Keratinocyte (primary cell): ENCODE data around the gene GLT6D1. TPM values are rescaled to one million over a fixed set of nuclear protein-coding genes. Genes with fewer than 3 reads are reported as not detected.

Experiments used
- DNase-seq: peaks from one replicate; pipeline ENCODE4 v3.0.0-alpha.2; 2011; ENCODE audit warnings: low read depth, missing footprints, low spot score
- FAIRE-seq: peaks from 2 replicates; lab custom pipeline; 2011; peaks lifted over from hg19 to GRCh38; lab: Jason Lieb, UNC
- H2AFZ ChIP-seq: 2 replicates; pipeline ENCODE4 v1.6.0; 2012; ENCODE audit warnings: low read length, control low read depth, inconsistent platforms; ENCODE audit not compliant: control insufficient read depth
- H3K27ac ChIP-seq: 2 replicates; pipeline ENCODE4 v1.5.1; 2011; ENCODE audit warnings: low read length; ENCODE audit not compliant: control insufficient read depth, insufficient read depth
- H3K27me3 ChIP-seq: 3 replicates; pipeline ENCODE4 v1.6.0; 2011; ENCODE audit warnings: low read length; ENCODE audit not compliant: control insufficient read depth, insufficient read depth; ENCODE audit errors: extremely low read depth
- H3K36me3 ChIP-seq, 2 experiments: 2 replicates in 1 of 2; 3 replicates in 1 of 2; pipeline ENCODE4 v1.5.1; 2011; ENCODE audit warnings: low read length in 2 of 2, mild to moderate bottlenecking in 1 of 2; ENCODE audit not compliant: control insufficient read depth in 2 of 2, insufficient read depth in 2 of 2; ENCODE audit errors: extremely low read depth in 1 of 2
- H3K4me1 ChIP-seq: 3 replicates; pipeline ENCODE4 v1.5.1; 2011; ENCODE audit warnings: low read length; ENCODE audit not compliant: control insufficient read depth, insufficient read depth; ENCODE audit errors: extremely low read depth
- H3K4me2 ChIP-seq: 3 replicates; pipeline ENCODE4 v1.6.0; 2011; ENCODE audit warnings: low read depth, low read length; ENCODE audit not compliant: control insufficient read depth, insufficient read depth; ENCODE audit errors: extremely low read depth
- H3K4me3 ChIP-seq, 3 experiments: fragments of 200-600 bp in 1 of 3; sonication (generic) in 1 of 3; 2 replicates in 2 of 3; 3 replicates in 1 of 3; pipeline ENCODE4 v1.5.1; 2011 to 2016; ENCODE audit warnings: low read length in 3 of 3, mild to moderate bottlenecking in 3 of 3, control low read depth in 2 of 3, inconsistent platforms in 1 of 3, low read depth in 1 of 3, mixed read lengths in 1 of 3, mixed run types in 1 of 3, moderate library complexity in 1 of 3; ENCODE audit not compliant: control insufficient read depth in 2 of 3, insufficient read depth in 2 of 3; ENCODE audit errors: extremely low read depth in 1 of 3
- H3K79me2 ChIP-seq: 2 replicates; pipeline ENCODE4 v1.6.0; 2012; ENCODE audit warnings: low read length; ENCODE audit not compliant: control insufficient read depth, insufficient read depth
- H3K9ac ChIP-seq: 3 replicates; pipeline ENCODE4 v1.6.0; 2011; ENCODE audit warnings: low read length; ENCODE audit not compliant: control insufficient read depth, insufficient read depth; ENCODE audit errors: extremely low read depth
- H3K9me1 ChIP-seq: 3 replicates; pipeline ENCODE4 v1.6.0; 2011; ENCODE audit warnings: low read length; ENCODE audit not compliant: control insufficient read depth, insufficient read depth; ENCODE audit errors: extremely low read depth
- H3K9me3 ChIP-seq: 2 replicates; pipeline ENCODE4 v1.5.1; 2012; ENCODE audit warnings: low read depth, low read length; ENCODE audit not compliant: control insufficient read depth
- H4K20me1 ChIP-seq: 3 replicates; pipeline ENCODE4 v1.6.0; 2011; ENCODE audit warnings: low read length; ENCODE audit not compliant: control insufficient read depth, insufficient read depth; ENCODE audit errors: extremely low read depth
- CTCF ChIP-seq, 3 experiments: IDR thresholded peaks in 1 of 3; conservative IDR thresholded peaks in 1 of 3; optimal IDR thresholded peaks in 1 of 3; 2 replicates in 2 of 3; 3 replicates in 1 of 3; pipeline versions ENCODE3 to v1.5.1; 2011; ENCODE audit warnings: low read length in 3 of 3, mild to moderate bottlenecking in 3 of 3, moderate library complexity in 2 of 3, control low read depth in 1 of 3, inconsistent platforms in 1 of 3; ENCODE audit not compliant: insufficient read depth in 2 of 3; ENCODE audit errors: extremely low read depth in 1 of 3
- EZH2 ChIP-seq: IDR thresholded peaks from one replicate; pipeline ENCODE4 v1.6.1; 2012; ENCODE audit warnings: inconsistent platforms, mild to moderate bottlenecking, low read length, moderate library complexity
- dilution Hi-C: fragments of 300-500 bp; cut with MboI; formaldehyde crosslinking; loops from one replicate; pipeline ENCODE4 v1.7.0; 2020; ENCODE audit warnings: low sequenced_read_pairs; ENCODE audit not compliant: extremely low pct_ligation_motif_present
- polyA plus RNA-seq, 5 experiments: library from polyadenylated mRNA; depleted of rRNA in 3 of 5; stranded (reverse) in 3 of 5; stranded (forward) in 1 of 5; unstranded in 1 of 5; fragments of >200 nt; gene quantifications; 1 replicate in 1 of 5; 2 replicates in 3 of 5; 3 replicates in 1 of 5; pipeline versions ENCODE4 v1.2.1 to v1.2.3, GENCODE V29; 2011 to 2012; ENCODE audit warnings: missing spikeins in 2 of 5, low read depth in 1 of 5, low replicate concordance in 1 of 5

GLT6D1 gene
- polyA plus RNA-seq, 1 donor (not counting 4 experiments of a cell fraction or from before 2014, with no cell fraction given), result not detected

GRCh38 chr9:135605238-135605781, 34.0 kb downstream of the GLT6D1 start:
- Histone ChIP-seq H3K4me2 (no peak overlapping the region), H3K9me3 (no peaks in the 10 kb centered on the region), H4K20me1 (no peaks in the 10 kb centered on the region), H3K9ac (no peak overlapping the region), H3K4me3 (no peak overlapping the region), H3K4me1 (no peaks in the 10 kb centered on the region), H3K9me1 (no peaks in the 10 kb centered on the region), H2AFZ (no peak overlapping the region), H3K27ac (no peak overlapping the region), H3K36me3 (no peaks in the 10 kb centered on the region), H3K79me2 (no peaks in the 10 kb centered on the region), H3K27me3 (no peaks in the 10 kb centered on the region)
- TF ChIP-seq CTCF (optimal IDR thresholded peaks at IDR 0.05 in 1 of 3, IDR thresholded peaks at IDR 0.05 in 1 of 3, conservative IDR thresholded peaks at IDR 0.05 in 1 of 3; ENCODE audit: extremely low read depth in 1 of 3, insufficient read depth in 2 of 3, low read length in 3 of 3) (no peak), EZH2 (no peak)
- DNase-seq (no peak), FAIRE-seq (no peak)
- dilution Hi-C loops, result no loop called here

GRCh38 chr9:135604437-135605237, 34.7 kb downstream of the GLT6D1 start:
- no peak overlapping the region for H3K4me2 ChIP-seq
- no peak overlapping the region for H3K27ac ChIP-seq
- no peaks in the 10 kb centered on the region for H3K4me1 ChIP-seq
- no peaks in the 10 kb centered on the region for H3K9me3 ChIP-seq
- no peaks in the 10 kb centered on the region for H3K79me2 ChIP-seq
- dilution Hi-C loops, result no loop called here
- FAIRE-seq, result no peak
- no peak overlapping the region for H3K4me3 ChIP-seq
- no peak overlapping the region for H3K9ac ChIP-seq
- H3K27me3 ChIP-seq, result no peaks in the 10 kb centered on the region
- no peak overlapping the region for H2AFZ ChIP-seq
- no peak for DNase-seq
- no peaks in the 10 kb centered on the region for H3K9me1 ChIP-seq
- no peak for TF ChIP-seq CTCF (optimal IDR thresholded peaks at IDR 0.05 in 1 of 3, IDR thresholded peaks at IDR 0.05 in 1 of 3, conservative IDR thresholded peaks at IDR 0.05 in 1 of 3; ENCODE audit: extremely low read depth in 1 of 3, insufficient read depth in 2 of 3, low read length in 3 of 3)
- TF ChIP-seq EZH2, result no peak
- H4K20me1 ChIP-seq, result no peaks in the 10 kb centered on the region
- no peaks in the 10 kb centered on the region for H3K36me3 ChIP-seq
